DOHH2 (cell line): ENCODE results near the gene RRAGC.

Experiments
- CTCF ChIP-seq: fragments of 200-600 bp; sonication (generic); IDR thresholded peaks from one replicate; pipeline ENCODE4 v1.5.1; 2014; ENCODE audit warnings: antibody characterized with exemption, mild to moderate bottlenecking, low read depth, low read length; ENCODE audit not compliant: poor library complexity, severe bottlenecking
- EZH2phosphoT487 ChIP-seq: fragments of 200-600 bp; sonication (generic); IDR thresholded peaks from 2 replicates; pipeline ENCODE4 v1.6.1; 2017; ENCODE audit warnings: borderline replicate concordance, mild to moderate bottlenecking, antibody characterized with exemption, low read length, moderate library complexity, mixed read lengths

- TF ChIP-seq EZH2phosphoT487 (no peak), CTCF (no peak)
Observed at GRCh38 chr1:38891753-38892152, 32.2 kb upstream of the RRAGC start.
